ENCODE measurements around the gene FAM168A.

Gene FAM168A

GRCh38 chr11:73356979-73357860 lies 240.7 kb downstream of the FAM168A start:
- in situ Hi-C loops (cut with MboI; ENCODE audit: low sequenced_read_pairs): no loop called here

GRCh38 chr11:73355109-73355508 lies 242.8 kb downstream of the FAM168A start:
- in situ Hi-C loops (cut with MboI; ENCODE audit: low sequenced_read_pairs): no loop called here

GRCh38 chr11:73353422-73353821 lies 244.5 kb downstream of the FAM168A start:
- in situ Hi-C loops (cut with MboI; ENCODE audit: low sequenced_read_pairs): no loop called here

- in situ Hi-C loops (cut with MboI; ENCODE audit: low sequenced_read_pairs): no loop called here
These were observed 246.8 kb downstream of the FAM168A start for GRCh38 chr11:73350908-73351636.
